GM23338 (cell line): ENCODE measurements around the gene ATP10B. TPM values are rescaled to one million over a fixed set of nuclear protein-coding genes. Genes with fewer than 3 reads are reported as not detected.

ENCODE experiments used
- ATAC-seq: fragments of 200-7000 bp; cut with Tn5 transposase; 3 replicates; pipeline ENCODE4 v1.9.1; 2020
- DNase-seq: peaks from one replicate; pipeline ENCODE4 v3.0.0-alpha.2; 2015; ENCODE audit warnings: low spot score
- H2AFZ ChIP-seq: fragments of 200-600 bp; sonication (generic); 2 replicates; pipeline ENCODE4 v1.8.0; 2016; ENCODE audit warnings: antibody characterized with exemption, mild to moderate bottlenecking, moderate library complexity
- H3F3A ChIP-seq: fragments of 200-600 bp; sonication (generic); replicated peaks from 2 replicates; pipeline ENCODE4 v1.8.0; 2017; ENCODE audit warnings: antibody characterized with exemption, mixed run types, low read depth
- H3K27ac ChIP-seq: fragments of 200-600 bp; sonication (generic); 2 replicates; pipeline ENCODE4 v1.6.1; 2016; ENCODE audit warnings: low read depth
- H3K27me3 ChIP-seq: fragments of 200-600 bp; sonication (generic); 2 replicates; pipeline ENCODE4 v1.8.0; 2016; ENCODE audit warnings: mild to moderate bottlenecking, mixed run types, moderate library complexity; ENCODE audit not compliant: insufficient read depth
- H3K36me3 ChIP-seq: fragments of 200-600 bp; sonication (generic); 2 replicates; pipeline ENCODE4 v1.8.0; 2016; ENCODE audit warnings: mild to moderate bottlenecking; ENCODE audit not compliant: insufficient read depth
- H3K4me1 ChIP-seq: fragments of 200-600 bp; sonication (generic); 2 replicates; pipeline ENCODE4 v1.8.0; 2016; ENCODE audit warnings: mild to moderate bottlenecking, moderate library complexity; ENCODE audit not compliant: insufficient read depth
- H3K4me2 ChIP-seq: fragments of 200-600 bp; sonication (generic); 2 replicates; pipeline ENCODE4 v1.7.1; 2017; ENCODE audit warnings: mixed run types
- H3K4me3 ChIP-seq: fragments of 200-600 bp; sonication (generic); 2 replicates; pipeline ENCODE4 v1.6.1; 2016; ENCODE audit warnings: mixed run types
- H3K79me2 ChIP-seq: fragments of 200-600 bp; sonication (generic); replicated peaks from 2 replicates; pipeline ENCODE4 v1.8.0; 2017; ENCODE audit warnings: mild to moderate bottlenecking; ENCODE audit not compliant: insufficient read depth
- H3K9me2 ChIP-seq: fragments of 200-600 bp; sonication (generic); 2 replicates; pipeline ENCODE4 v1.8.0; 2017; ENCODE audit not compliant: insufficient read depth
- H4K20me1 ChIP-seq: fragments of 200-600 bp; sonication (generic); replicated peaks from 2 replicates; pipeline ENCODE4 v1.8.0; 2017; ENCODE audit warnings: mild to moderate bottlenecking; ENCODE audit not compliant: insufficient read depth
- H3K27ac Mint-ChIP-seq: 2 replicates; pipeline ENCODE4 v1.8.0; 2020; ENCODE audit warnings: inconsistent platforms, mild to moderate bottlenecking, moderate library complexity, mixed read lengths
- H3K27me3 Mint-ChIP-seq: 3 replicates; pipeline ENCODE4 v1.8.0; 2022; ENCODE audit warnings: low read depth, mild to moderate bottlenecking, moderate library complexity, mixed read lengths, inconsistent platforms; ENCODE audit not compliant: insufficient read depth, poor library complexity
- H3K36me3 Mint-ChIP-seq: 3 replicates; pipeline ENCODE4 v1.8.0; 2021; ENCODE audit warnings: low read depth, mild to moderate bottlenecking, inconsistent platforms, moderate library complexity, mixed read lengths
- H3K4me1 Mint-ChIP-seq: 3 replicates; pipeline ENCODE4 v1.8.0; 2020; ENCODE audit warnings: mild to moderate bottlenecking, inconsistent platforms, mixed read lengths
- H3K4me3 Mint-ChIP-seq: 3 replicates; pipeline ENCODE4 v1.8.0; 2021; ENCODE audit warnings: moderate library complexity, mild to moderate bottlenecking, inconsistent platforms, mixed read lengths
- H3K9me3 Mint-ChIP-seq: 3 replicates; pipeline ENCODE4 v1.8.0; 2020; ENCODE audit warnings: moderate library complexity, mild to moderate bottlenecking, inconsistent platforms, mixed read lengths
- CTCF ChIP-seq, 2 experiments: fragments of 200-600 bp in 1 of 2; sonication (generic) in 1 of 2; conservative IDR thresholded peaks; 2 replicates each; pipeline versions ENCODE4 v1.5.1 to v1.6.1; 2016 to 2017; ENCODE audit warnings: antibody characterized with exemption in 2 of 2, low read depth in 2 of 2, mild to moderate bottlenecking in 2 of 2, moderate library complexity in 1 of 2
- ETS1 ChIP-seq: IDR thresholded peaks from 2 replicates; pipeline ENCODE4 v1.6.1; 2016; ENCODE audit warnings: antibody characterized with exemption
- EZH2 ChIP-seq: fragments of 200-600 bp; sonication (generic); IDR thresholded peaks from one replicate; pipeline ENCODE4 v1.8.0; 2017; ENCODE audit warnings: antibody characterized with exemption, mild to moderate bottlenecking, low read depth; ENCODE audit not compliant: unreplicated experiment
- EZH2phosphoT487 ChIP-seq: fragments of 200-600 bp; sonication (generic); IDR thresholded peaks from one replicate; pipeline ENCODE4 v1.8.1; 2018; ENCODE audit warnings: antibody characterized with exemption; ENCODE audit not compliant: unreplicated experiment
- JUNB ChIP-seq: IDR thresholded peaks from one replicate; pipeline ENCODE4 v1.6.1; 2016; ENCODE audit warnings: antibody characterized with exemption; ENCODE audit not compliant: unreplicated experiment
- POLR2AphosphoS5 ChIP-seq: IDR thresholded peaks from 2 replicates; pipeline ENCODE4 v1.6.1; 2016; ENCODE audit warnings: antibody characterized with exemption, low read depth
- STAT1 ChIP-seq: IDR thresholded peaks from one replicate; pipeline ENCODE4 v1.6.1; 2016; ENCODE audit warnings: antibody characterized with exemption; ENCODE audit not compliant: unreplicated experiment
- ZNF114 ChIP-seq: fragments of 250-450 bp; sonication (Bioruptor Pico); IDR thresholded peaks from 2 replicates; pipeline ENCODE4 v1.5.0; 2020; ENCODE audit warnings: mild to moderate bottlenecking, moderate library complexity
- polyA plus RNA-seq: library from polyadenylated mRNA; unstranded; fragments of >200 nt; fragmentation: Nextera tagmentation; extraction: Ambion mirVana; gene quantifications from 2 replicates; pipeline ENCODE4 v1.2.1, GENCODE V29; 2016
- total RNA-seq: library from RNA; depleted of rRNA; stranded (reverse); fragments of >200 nt; shearing (Covaris generic); gene quantifications from 2 replicates; pipeline ENCODE4 v1.2.3, GENCODE V29; 2014
- TF ChIP-seq, protein P1 (sequence below): IDR thresholded peaks from one replicate; pipeline ENCODE4 v1.6.1; 2018; ENCODE audit warnings: antibody characterized with exemption; ENCODE audit not compliant: unreplicated experiment

ATP10B gene
- total and polyA plus RNA-seq, 2 experiments from 2014 or later: 0.11 to 0.14 TPM

DNA sequence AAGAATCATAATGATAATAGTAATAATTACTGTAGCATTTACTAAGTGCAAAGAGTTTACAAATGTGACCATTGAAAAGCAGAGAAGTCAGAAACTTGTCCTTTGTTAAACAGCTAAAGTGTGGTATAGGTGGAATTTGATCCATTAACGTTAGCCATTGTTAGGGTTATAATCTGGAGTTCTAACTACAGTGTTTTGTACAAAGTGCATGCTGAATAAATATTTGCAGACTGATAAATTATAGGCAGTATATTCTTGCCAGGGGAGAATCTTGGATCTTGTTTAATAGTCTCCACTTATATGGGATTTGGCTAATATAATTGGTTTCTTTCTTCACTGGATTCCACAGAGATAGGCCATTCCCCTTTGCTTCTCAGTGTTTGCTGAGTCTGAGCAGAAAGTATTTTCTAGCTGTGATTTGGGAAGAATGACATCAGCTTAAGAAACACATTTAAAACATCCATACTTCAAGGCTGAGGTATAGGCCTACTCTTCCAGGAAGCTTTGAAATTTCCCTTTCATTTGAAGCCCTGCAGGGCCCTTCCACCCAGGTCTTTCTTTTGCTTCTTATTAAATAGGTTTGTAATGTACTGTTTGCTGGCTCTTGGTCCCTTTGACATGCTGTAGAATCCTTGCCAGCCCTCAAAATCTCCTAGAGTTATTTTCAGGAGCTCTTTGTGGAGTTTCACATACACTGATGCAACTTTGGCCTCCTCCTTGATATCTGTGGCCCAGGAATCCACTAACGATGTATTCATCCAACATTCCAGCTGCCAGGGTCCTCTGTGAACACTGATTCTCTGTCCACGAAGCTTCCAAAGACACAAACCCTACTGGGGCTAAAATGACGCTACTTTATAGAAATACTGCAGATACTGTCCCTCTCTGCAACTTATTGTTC, 51.4 kb downstream of the ATP10B start (continued):
- TF ChIP-seq JUNB (no peak), EZH2phosphoT487 (no peak), EZH2 (no peak), STAT1 (no peak)
- TF ChIP-seq, protein P1, sequence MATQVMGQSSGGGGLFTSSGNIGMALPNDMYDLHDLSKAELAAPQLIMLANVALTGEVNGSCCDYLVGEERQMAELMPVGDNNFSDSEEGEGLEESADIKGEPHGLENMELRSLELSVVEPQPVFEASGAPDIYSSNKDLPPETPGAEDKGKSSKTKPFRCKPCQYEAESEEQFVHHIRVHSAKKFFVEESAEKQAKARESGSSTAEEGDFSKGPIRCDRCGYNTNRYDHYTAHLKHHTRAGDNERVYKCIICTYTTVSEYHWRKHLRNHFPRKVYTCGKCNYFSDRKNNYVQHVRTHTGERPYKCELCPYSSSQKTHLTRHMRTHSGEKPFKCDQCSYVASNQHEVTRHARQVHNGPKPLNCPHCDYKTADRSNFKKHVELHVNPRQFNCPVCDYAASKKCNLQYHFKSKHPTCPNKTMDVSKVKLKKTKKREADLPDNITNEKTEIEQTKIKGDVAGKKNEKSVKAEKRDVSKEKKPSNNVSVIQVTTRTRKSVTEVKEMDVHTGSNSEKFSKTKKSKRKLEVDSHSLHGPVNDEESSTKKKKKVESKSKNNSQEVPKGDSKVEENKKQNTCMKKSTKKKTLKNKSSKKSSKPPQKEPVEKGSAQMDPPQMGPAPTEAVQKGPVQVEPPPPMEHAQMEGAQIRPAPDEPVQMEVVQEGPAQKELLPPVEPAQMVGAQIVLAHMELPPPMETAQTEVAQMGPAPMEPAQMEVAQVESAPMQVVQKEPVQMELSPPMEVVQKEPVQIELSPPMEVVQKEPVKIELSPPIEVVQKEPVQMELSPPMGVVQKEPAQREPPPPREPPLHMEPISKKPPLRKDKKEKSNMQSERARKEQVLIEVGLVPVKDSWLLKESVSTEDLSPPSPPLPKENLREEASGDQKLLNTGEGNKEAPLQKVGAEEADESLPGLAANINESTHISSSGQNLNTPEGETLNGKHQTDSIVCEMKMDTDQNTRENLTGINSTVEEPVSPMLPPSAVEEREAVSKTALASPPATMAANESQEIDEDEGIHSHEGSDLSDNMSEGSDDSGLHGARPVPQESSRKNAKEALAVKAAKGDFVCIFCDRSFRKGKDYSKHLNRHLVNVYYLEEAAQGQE: no peak

GRCh38 chr5:160799184-160799583, 52.8 kb downstream of the ATP10B start:
- H3K27me3 Mint-ChIP-seq: no peaks in the 10 kb centered on the region
- no peaks in the 10 kb centered on the region for H3K36me3 Mint-ChIP-seq
- ATAC-seq (no peak), DNase-seq (no peak)
- H3K9me2 ChIP-seq: no peaks in the 10 kb centered on the region
- no peak overlapping the region for H3K4me3 ChIP-seq
- no peaks in the 10 kb centered on the region for H3K79me2 ChIP-seq
- H3K4me3 Mint-ChIP-seq: no peak overlapping the region
- no peaks in the 10 kb centered on the region for H3F3A ChIP-seq
- no peak for TF ChIP-seq ZNF114 (CRISPR knock-in tag)
- no peak for TF ChIP-seq JUNB
- no peak for TF ChIP-seq CTCF (conservative IDR thresholded peaks at IDR 0.05; ENCODE audit: low read depth in 2 of 2)
- H3K27ac Mint-ChIP-seq: no peak overlapping the region
- no peaks in the 10 kb centered on the region for H3K4me1 Mint-ChIP-seq
- H3K9me3 Mint-ChIP-seq: no peaks in the 10 kb centered on the region
- H3K27me3 ChIP-seq: no peaks in the 10 kb centered on the region
- no peaks in the 10 kb centered on the region for H4K20me1 ChIP-seq
- H3K36me3 ChIP-seq: no peaks in the 10 kb centered on the region
- no peak overlapping the region for H3K4me2 ChIP-seq
- H3K27ac ChIP-seq: no peak overlapping the region
- H2AFZ ChIP-seq: no peak overlapping the region
- H3K4me1 ChIP-seq: 0 out of 2 replicates have a peak, but pooled peaks cover 3% of the 10 kb centered on the region

- Histone ChIP-seq H3K4me3 (no peak overlapping the region), H3K4me1 (0 out of 2 replicates have a peak, but pooled peaks cover 3% of the 10 kb centered on the region), H3K36me3 (no peaks in the 10 kb centered on the region), H2AFZ (no peak overlapping the region), H3F3A (no peaks in the 10 kb centered on the region), H3K79me2 (no peaks in the 10 kb centered on the region), H3K9me2 (no peaks in the 10 kb centered on the region), H3K27me3 (no peaks in the 10 kb centered on the region), H4K20me1 (no peaks in the 10 kb centered on the region), H3K27ac (no peak overlapping the region), H3K4me2 (no peak overlapping the region)
- no peak for ATAC-seq
- H3K4me1 Mint-ChIP-seq: no peaks in the 10 kb centered on the region
- H3K36me3 Mint-ChIP-seq: no peaks in the 10 kb centered on the region
- DNase-seq: no peak
- H3K27me3 Mint-ChIP-seq: no peaks in the 10 kb centered on the region
- no peaks in the 10 kb centered on the region for H3K9me3 Mint-ChIP-seq
- TF ChIP-seq, protein P1: no peak
- TF ChIP-seq ETS1 (no peak), POLR2AphosphoS5 (no peak)
- no peak overlapping the region for H3K27ac Mint-ChIP-seq
- H3K4me3 Mint-ChIP-seq: no peak overlapping the region
Observed at GRCh38 chr5:160797020-160797419, 55.0 kb downstream of the ATP10B start.
